GM23338 (cell line): ENCODE data around the gene TMEM140. TPM values are rescaled to one million over a fixed set of nuclear protein-coding genes. Genes with fewer than 3 reads are reported as not detected.

ENCODE experiments used
- ATAC-seq: fragments of 200-7000 bp; cut with Tn5 transposase; 3 replicates; pipeline ENCODE4 v1.9.1; 2020
- DNase-seq: peaks from one replicate; pipeline ENCODE4 v3.0.0-alpha.2; 2015; ENCODE audit warnings: low spot score
- H2AFZ ChIP-seq: fragments of 200-600 bp; sonication (generic); 2 replicates; pipeline ENCODE4 v1.8.0; 2016; ENCODE audit warnings: antibody characterized with exemption, mild to moderate bottlenecking, moderate library complexity
- H3F3A ChIP-seq: fragments of 200-600 bp; sonication (generic); replicated peaks from 2 replicates; pipeline ENCODE4 v1.8.0; 2017; ENCODE audit warnings: antibody characterized with exemption, mixed run types, low read depth
- H3K27ac ChIP-seq: fragments of 200-600 bp; sonication (generic); 2 replicates; pipeline ENCODE4 v1.6.1; 2016; ENCODE audit warnings: low read depth
- H3K27me3 ChIP-seq: fragments of 200-600 bp; sonication (generic); 2 replicates; pipeline ENCODE4 v1.8.0; 2016; ENCODE audit warnings: mild to moderate bottlenecking, mixed run types, moderate library complexity; ENCODE audit not compliant: insufficient read depth
- H3K36me3 ChIP-seq: fragments of 200-600 bp; sonication (generic); 2 replicates; pipeline ENCODE4 v1.8.0; 2016; ENCODE audit warnings: mild to moderate bottlenecking; ENCODE audit not compliant: insufficient read depth
- H3K4me1 ChIP-seq: fragments of 200-600 bp; sonication (generic); 2 replicates; pipeline ENCODE4 v1.8.0; 2016; ENCODE audit warnings: mild to moderate bottlenecking, moderate library complexity; ENCODE audit not compliant: insufficient read depth
- H3K4me2 ChIP-seq: fragments of 200-600 bp; sonication (generic); 2 replicates; pipeline ENCODE4 v1.7.1; 2017; ENCODE audit warnings: mixed run types
- H3K4me3 ChIP-seq: fragments of 200-600 bp; sonication (generic); 2 replicates; pipeline ENCODE4 v1.6.1; 2016; ENCODE audit warnings: mixed run types
- H3K79me2 ChIP-seq: fragments of 200-600 bp; sonication (generic); replicated peaks from 2 replicates; pipeline ENCODE4 v1.8.0; 2017; ENCODE audit warnings: mild to moderate bottlenecking; ENCODE audit not compliant: insufficient read depth
- H3K9me2 ChIP-seq: fragments of 200-600 bp; sonication (generic); 2 replicates; pipeline ENCODE4 v1.8.0; 2017; ENCODE audit not compliant: insufficient read depth
- H4K20me1 ChIP-seq: fragments of 200-600 bp; sonication (generic); replicated peaks from 2 replicates; pipeline ENCODE4 v1.8.0; 2017; ENCODE audit warnings: mild to moderate bottlenecking; ENCODE audit not compliant: insufficient read depth
- H3K27ac Mint-ChIP-seq: 2 replicates; pipeline ENCODE4 v1.8.0; 2020; ENCODE audit warnings: inconsistent platforms, mild to moderate bottlenecking, moderate library complexity, mixed read lengths
- H3K27me3 Mint-ChIP-seq: 3 replicates; pipeline ENCODE4 v1.8.0; 2022; ENCODE audit warnings: low read depth, mild to moderate bottlenecking, moderate library complexity, mixed read lengths, inconsistent platforms; ENCODE audit not compliant: insufficient read depth, poor library complexity
- H3K36me3 Mint-ChIP-seq: 3 replicates; pipeline ENCODE4 v1.8.0; 2021; ENCODE audit warnings: low read depth, mild to moderate bottlenecking, inconsistent platforms, moderate library complexity, mixed read lengths
- H3K4me1 Mint-ChIP-seq: 3 replicates; pipeline ENCODE4 v1.8.0; 2020; ENCODE audit warnings: mild to moderate bottlenecking, inconsistent platforms, mixed read lengths
- H3K4me3 Mint-ChIP-seq: 3 replicates; pipeline ENCODE4 v1.8.0; 2021; ENCODE audit warnings: moderate library complexity, mild to moderate bottlenecking, inconsistent platforms, mixed read lengths
- H3K9me3 Mint-ChIP-seq: 3 replicates; pipeline ENCODE4 v1.8.0; 2020; ENCODE audit warnings: moderate library complexity, mild to moderate bottlenecking, inconsistent platforms, mixed read lengths
- CREB1 ChIP-seq: fragments of 250-450 bp; sonication (Bioruptor Pico); IDR thresholded peaks from 2 replicates; pipeline ENCODE4 v1.5.0; 2020; ENCODE audit warnings: low read depth, mild to moderate bottlenecking, moderate library complexity
- EZH2phosphoT487 ChIP-seq: fragments of 200-600 bp; sonication (generic); IDR thresholded peaks from one replicate; pipeline ENCODE4 v1.8.1; 2018; ENCODE audit warnings: antibody characterized with exemption; ENCODE audit not compliant: unreplicated experiment
- NANOG ChIP-seq: IDR thresholded peaks from 2 replicates; pipeline ENCODE4 v1.6.1; 2016; ENCODE audit warnings: antibody characterized with exemption, borderline replicate concordance
- POLR2AphosphoS5 ChIP-seq: IDR thresholded peaks from 2 replicates; pipeline ENCODE4 v1.6.1; 2016; ENCODE audit warnings: antibody characterized with exemption, low read depth
- ZNF114 ChIP-seq: fragments of 250-450 bp; sonication (Bioruptor Pico); IDR thresholded peaks from 2 replicates; pipeline ENCODE4 v1.5.0; 2020; ENCODE audit warnings: mild to moderate bottlenecking, moderate library complexity
- ZNF331 ChIP-seq: fragments of 250-450 bp; sonication (Bioruptor Pico); IDR thresholded peaks from 2 replicates; pipeline ENCODE4 v1.5.0; 2020; ENCODE audit warnings: low read depth, mild to moderate bottlenecking, moderate library complexity
- polyA plus RNA-seq: library from polyadenylated mRNA; unstranded; fragments of >200 nt; fragmentation: Nextera tagmentation; extraction: Ambion mirVana; gene quantifications from 2 replicates; pipeline ENCODE4 v1.2.1, GENCODE V29; 2016
- total RNA-seq: library from RNA; depleted of rRNA; stranded (reverse); fragments of >200 nt; shearing (Covaris generic); gene quantifications from 2 replicates; pipeline ENCODE4 v1.2.3, GENCODE V29; 2014
- TF ChIP-seq, protein P1 (sequence below): IDR thresholded peaks from 2 replicates; pipeline ENCODE4 v1.6.1; 2016; ENCODE audit warnings: antibody characterized with exemption
- TF ChIP-seq, protein P2 (sequence below), 2 experiments: fragments of 200-600 bp in 1 of 2; sonication (generic) in 1 of 2; conservative IDR thresholded peaks; 2 replicates each; pipeline versions ENCODE4 v1.5.1 to v1.6.1; 2016 to 2017; ENCODE audit warnings: antibody characterized with exemption in 2 of 2, low read depth in 2 of 2, mild to moderate bottlenecking in 2 of 2, moderate library complexity in 1 of 2

TMEM140 gene
- total and polyA plus RNA-seq, 2 experiments from 2014 or later: 2.7 TPM; not detected in 1

DNA sequence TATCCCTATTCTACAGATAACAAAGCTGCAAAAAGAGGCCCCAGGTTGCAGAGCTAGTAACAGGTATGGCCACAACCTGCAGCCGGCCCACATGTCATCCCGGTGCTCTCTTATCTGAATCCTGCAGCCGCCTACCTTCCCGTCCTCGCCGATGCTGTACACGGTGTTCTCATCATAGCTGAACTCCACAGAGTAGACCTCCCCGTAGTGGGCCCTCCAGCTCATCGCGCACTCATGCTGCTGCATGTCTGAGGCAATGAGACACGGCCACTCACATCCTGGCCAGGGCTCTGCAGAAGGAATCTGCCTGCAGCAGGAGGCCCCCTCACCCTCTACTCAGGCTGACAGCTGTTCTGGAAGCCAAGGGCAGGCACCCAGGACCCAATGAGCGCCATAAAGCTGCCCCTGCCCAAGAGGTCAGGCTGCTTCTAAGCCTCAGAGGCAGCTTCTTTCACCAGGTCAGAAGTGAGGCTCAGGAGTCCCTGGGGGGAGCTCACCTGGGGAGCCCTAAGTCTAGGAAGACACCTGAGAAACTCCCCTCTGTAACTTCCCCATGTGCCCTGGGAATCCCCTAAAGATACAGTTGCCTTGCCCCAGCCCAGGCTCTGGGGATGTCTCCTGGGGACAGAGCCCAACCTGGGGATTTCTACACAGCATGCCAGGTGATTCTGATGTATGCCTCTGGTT lies 40.6 kb downstream of the TMEM140 start:
- Histone ChIP-seq H3K27ac (no peak overlapping the region), H3K36me3 (0 out of 2 replicates have a peak, but pooled peaks cover 2% of the 10 kb centered on the region), H3K79me2 (no peaks in the 10 kb centered on the region), H3K27me3 (no peaks in the 10 kb centered on the region), H4K20me1 (no peaks in the 10 kb centered on the region; the same call in 1 of the 2 replicates), H3K4me3 (no peak overlapping the region), H3K9me2 (no peaks in the 10 kb centered on the region), H2AFZ (no peak overlapping the region), H3K4me1 (no peaks in the 10 kb centered on the region), H3K4me2 (no peak overlapping the region), H3F3A (no peaks in the 10 kb centered on the region)
- TF ChIP-seq ZNF114 (CRISPR knock-in tag) (no peak), POLR2AphosphoS5 (no peak)
- no peaks in the 10 kb centered on the region for H3K4me1 Mint-ChIP-seq
- DNase-seq: no peak
- ATAC-seq: no peak
- H3K4me3 Mint-ChIP-seq: no peak overlapping the region
- no peaks in the 10 kb centered on the region for H3K9me3 Mint-ChIP-seq
- no peak overlapping the region for H3K27ac Mint-ChIP-seq
- peaks cover 7% of the 10 kb centered on the region for H3K27me3 Mint-ChIP-seq
- H3K36me3 Mint-ChIP-seq: peaks cover 30% of the 10 kb centered on the region

DNA sequence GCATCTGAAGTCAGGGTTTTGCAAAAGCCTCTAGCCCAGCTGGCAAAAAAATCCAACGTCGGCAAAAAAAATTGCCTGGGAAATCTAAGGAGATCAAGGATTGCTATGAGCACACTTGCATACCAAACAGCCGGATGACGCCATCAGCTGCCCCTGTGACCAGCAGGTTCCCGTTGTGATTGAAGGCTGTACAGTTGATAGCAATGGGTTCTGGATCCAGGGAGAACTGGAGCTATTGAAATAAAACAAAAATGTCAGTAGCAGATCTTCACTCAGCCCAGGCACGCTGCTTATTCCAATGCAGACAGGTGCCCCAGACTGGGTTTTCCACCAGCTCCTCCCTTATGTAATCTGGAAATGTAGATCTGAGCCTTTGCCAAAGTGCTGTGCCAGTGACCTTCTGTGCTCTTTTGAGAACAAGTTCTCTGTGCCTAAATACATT lies 41.4 kb downstream of the TMEM140 start:
- Histone ChIP-seq H3K79me2 (no peaks in the 10 kb centered on the region), H3K4me3 (no peak overlapping the region), H3K4me2 (no peak overlapping the region), H4K20me1 (no peaks in the 10 kb centered on the region; the same call in 1 of the 2 replicates), H3K4me1 (no peaks in the 10 kb centered on the region), H3K27me3 (no peaks in the 10 kb centered on the region), H3F3A (no peaks in the 10 kb centered on the region), H3K27ac (no peak overlapping the region), H3K9me2 (no peaks in the 10 kb centered on the region), H2AFZ (no peak overlapping the region), H3K36me3 (0 out of 2 replicates have a peak, but pooled peaks cover 2% of the 10 kb centered on the region)
- no peaks in the 10 kb centered on the region for H3K9me3 Mint-ChIP-seq
- no peak for TF ChIP-seq CREB1 (CRISPR knock-in tag)
- no peak for TF ChIP-seq ZNF114 (CRISPR knock-in tag)
- TF ChIP-seq NANOG: no peak
- peaks cover 26% of the 10 kb centered on the region for H3K36me3 Mint-ChIP-seq
- ATAC-seq (no peak), DNase-seq (no peak)
- H3K27me3 Mint-ChIP-seq: peaks cover 3% of the 10 kb centered on the region
- no peak overlapping the region for H3K27ac Mint-ChIP-seq
- H3K4me3 Mint-ChIP-seq: no peak overlapping the region
- H3K4me1 Mint-ChIP-seq: no peaks in the 10 kb centered on the region

DNA sequence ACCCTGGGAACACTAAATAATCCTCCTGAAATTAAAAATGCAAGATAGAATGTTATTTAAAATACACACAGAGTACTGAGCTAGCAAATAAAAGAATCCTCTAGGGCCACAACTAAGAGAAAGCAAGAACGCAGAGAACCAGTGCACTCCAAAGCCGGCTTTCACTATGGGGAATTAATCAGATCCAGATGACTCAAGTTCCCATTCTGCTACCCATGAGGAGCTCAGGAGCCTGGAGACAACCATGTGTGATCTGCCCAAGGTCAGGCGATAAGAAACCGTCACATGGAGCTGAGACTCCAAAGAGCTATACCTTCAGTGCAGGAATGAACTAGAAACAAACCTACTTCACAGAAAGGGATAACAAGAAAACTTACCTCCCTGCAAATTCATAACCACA lies 42.1 kb downstream of the TMEM140 start:
- H3K79me2 ChIP-seq: no peaks in the 10 kb centered on the region
- DNase-seq: no peak
- no peak overlapping the region for H3K27ac ChIP-seq
- H2AFZ ChIP-seq: no peak overlapping the region
- no peak overlapping the region for H3K4me2 ChIP-seq
- H3K36me3 ChIP-seq: 0 out of 2 replicates have a peak, but pooled peaks cover 1% of the 10 kb centered on the region
- Mint-ChIP-seq H3K4me1 (no peaks in the 10 kb centered on the region), H3K27ac (no peak overlapping the region), H3K4me3 (no peak overlapping the region), H3K36me3 (peaks cover 23% of the 10 kb centered on the region), H3K27me3 (peaks cover 3% of the 10 kb centered on the region), H3K9me3 (no peaks in the 10 kb centered on the region)
- H3K4me1 ChIP-seq: no peaks in the 10 kb centered on the region
- H4K20me1 ChIP-seq: no peaks in the 10 kb centered on the region; the same call in 1 of the 2 replicates
- H3K27me3 ChIP-seq: no peaks in the 10 kb centered on the region
- no peaks in the 10 kb centered on the region for H3F3A ChIP-seq
- ATAC-seq: no peak
- no peak overlapping the region for H3K4me3 ChIP-seq
- no peaks in the 10 kb centered on the region for H3K9me2 ChIP-seq
- TF ChIP-seq, protein P1, sequence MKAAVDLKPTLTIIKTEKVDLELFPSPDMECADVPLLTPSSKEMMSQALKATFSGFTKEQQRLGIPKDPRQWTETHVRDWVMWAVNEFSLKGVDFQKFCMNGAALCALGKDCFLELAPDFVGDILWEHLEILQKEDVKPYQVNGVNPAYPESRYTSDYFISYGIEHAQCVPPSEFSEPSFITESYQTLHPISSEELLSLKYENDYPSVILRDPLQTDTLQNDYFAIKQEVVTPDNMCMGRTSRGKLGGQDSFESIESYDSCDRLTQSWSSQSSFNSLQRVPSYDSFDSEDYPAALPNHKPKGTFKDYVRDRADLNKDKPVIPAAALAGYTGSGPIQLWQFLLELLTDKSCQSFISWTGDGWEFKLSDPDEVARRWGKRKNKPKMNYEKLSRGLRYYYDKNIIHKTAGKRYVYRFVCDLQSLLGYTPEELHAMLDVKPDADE: no peak
- no peak for TF ChIP-seq EZH2phosphoT487
- TF ChIP-seq, protein P2, sequence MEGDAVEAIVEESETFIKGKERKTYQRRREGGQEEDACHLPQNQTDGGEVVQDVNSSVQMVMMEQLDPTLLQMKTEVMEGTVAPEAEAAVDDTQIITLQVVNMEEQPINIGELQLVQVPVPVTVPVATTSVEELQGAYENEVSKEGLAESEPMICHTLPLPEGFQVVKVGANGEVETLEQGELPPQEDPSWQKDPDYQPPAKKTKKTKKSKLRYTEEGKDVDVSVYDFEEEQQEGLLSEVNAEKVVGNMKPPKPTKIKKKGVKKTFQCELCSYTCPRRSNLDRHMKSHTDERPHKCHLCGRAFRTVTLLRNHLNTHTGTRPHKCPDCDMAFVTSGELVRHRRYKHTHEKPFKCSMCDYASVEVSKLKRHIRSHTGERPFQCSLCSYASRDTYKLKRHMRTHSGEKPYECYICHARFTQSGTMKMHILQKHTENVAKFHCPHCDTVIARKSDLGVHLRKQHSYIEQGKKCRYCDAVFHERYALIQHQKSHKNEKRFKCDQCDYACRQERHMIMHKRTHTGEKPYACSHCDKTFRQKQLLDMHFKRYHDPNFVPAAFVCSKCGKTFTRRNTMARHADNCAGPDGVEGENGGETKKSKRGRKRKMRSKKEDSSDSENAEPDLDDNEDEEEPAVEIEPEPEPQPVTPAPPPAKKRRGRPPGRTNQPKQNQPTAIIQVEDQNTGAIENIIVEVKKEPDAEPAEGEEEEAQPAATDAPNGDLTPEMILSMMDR (conservative IDR thresholded peaks at IDR 0.05; ENCODE audit: low read depth in 2 of 2): no peak
- TF ChIP-seq ZNF331 (CRISPR knock-in tag): no peak
